ENCODE measurements around the gene D2HGDH.
"Not testable (repeated sequence)": the region's sequence is repeated elsewhere in the genome, so short reads cannot be mapped to it uniquely, and the experiment has no call there.

The D2HGDH gene

DNA sequence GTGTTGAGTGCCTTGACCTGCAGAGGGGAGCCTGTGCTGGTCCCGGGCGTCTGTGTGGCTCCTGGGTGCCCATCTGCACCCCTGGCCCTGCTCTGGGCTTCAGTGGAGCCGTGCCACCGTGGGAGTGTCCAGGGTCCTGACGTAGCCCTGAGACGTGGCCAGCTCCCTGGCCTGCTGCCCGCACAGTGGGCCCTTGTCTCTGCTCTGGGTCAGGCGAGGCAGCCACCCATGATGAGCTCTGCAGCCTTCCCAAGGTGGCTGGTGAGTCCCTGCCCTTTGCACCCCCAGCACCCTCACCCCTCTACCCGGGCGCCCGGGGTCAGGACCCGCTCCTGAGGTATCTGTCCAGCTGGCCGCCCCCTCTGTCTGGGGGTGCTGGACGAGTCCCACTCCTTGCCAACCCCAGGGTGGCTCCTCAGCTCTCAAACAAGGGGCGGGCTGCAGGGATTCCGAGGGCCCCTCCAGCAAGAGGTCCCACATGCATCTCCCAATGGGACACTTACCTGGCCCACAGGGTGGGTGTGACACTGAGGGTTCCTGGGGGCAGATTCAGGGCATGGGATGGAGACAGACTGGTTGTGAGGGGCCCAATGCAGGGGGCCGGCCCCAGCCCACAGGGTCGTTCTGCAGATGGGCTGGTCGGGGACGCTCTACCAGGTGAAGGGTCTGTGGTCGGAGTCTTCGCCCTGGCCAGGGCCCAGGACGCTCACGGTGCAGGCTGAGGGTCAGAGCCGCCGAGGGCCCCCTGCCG lies 76.9 kb downstream of the D2HGDH start:
- DNase-seq, result no peak

DNA sequence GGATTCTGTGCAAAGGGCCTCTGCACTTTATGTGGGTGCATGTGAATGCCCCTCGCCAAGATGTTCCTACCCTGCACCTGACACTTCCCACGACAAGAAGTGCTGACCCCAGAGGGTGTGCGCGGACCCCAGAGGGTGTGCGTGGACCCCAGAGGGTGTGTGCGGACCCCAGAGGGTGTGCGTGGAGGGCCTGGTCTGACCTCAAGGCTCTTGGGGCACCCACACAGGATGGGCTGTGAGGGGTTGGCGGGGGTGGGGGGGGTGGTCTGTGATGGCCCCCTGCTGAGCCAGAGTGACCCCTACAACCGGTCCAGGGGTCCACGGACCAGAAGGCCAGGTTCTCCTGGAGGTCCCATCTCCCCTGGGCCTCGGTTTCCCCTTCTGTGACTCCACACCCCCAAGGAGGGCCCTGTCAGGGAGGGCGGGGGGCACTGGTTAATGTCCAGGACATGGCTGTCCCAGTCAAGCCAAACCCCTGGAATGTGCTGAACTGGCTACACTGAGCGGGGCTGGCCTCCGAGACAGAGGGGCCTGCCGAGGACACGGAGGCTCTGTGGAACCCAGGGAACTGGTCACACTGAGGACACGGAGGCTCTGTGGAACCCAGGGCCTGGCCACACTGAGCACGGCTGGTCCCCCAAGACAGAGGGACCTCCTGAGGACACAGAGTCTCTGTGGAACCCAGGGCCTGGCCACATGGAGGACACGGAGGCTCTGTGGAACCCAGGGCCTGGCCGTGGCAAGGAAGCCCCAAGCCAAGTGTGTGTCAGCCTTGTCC lies 77.7 kb downstream of the D2HGDH start:
- DNase-seq, result no peak

DNA sequence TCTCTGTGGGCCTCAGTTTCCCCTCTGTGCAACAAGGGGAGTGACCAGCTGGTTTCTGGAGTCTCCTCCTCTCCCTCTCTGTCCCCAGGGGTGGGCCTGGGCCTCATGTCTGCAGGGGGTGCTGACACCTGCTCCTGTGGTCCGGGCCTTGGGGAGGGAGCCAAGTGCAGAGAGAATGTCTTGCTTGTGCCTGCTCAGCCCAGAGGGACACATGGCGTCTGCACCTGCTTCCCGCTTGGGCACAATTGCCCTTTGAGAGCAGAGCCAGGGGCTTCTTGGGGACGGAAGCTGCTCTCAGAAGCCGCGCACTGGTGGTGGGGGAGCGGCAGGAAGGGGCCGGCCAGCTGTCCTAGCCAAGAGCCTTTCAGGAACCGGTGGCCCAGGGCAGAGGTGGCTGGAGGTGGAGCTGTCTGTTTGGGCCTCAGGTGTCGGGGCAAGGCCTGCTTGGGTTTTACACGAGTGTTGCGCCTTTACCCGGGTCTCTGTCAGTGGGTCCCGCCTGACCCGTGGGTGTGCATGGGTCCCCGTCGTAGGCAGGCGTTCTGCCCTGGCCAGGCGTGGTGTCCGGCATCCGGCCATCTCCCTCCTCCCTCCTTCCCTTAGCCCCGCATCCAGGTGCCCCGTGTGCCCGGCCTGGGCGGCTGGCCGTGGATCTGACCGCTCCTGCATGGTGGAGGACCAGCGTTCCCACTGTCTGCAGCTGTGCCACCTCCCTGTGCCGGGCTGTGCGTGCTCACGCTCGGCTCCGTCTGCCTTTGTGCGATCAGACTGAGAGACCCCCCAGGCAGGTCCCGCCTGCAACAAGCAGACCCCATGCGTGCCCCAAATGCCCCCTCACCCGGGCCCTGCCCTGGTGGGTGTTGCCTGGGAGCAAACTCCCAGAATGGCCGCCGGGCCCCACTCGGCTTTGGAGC lies 78.6 kb downstream of the D2HGDH start:
- DNase-seq, result no peak

DNA sequence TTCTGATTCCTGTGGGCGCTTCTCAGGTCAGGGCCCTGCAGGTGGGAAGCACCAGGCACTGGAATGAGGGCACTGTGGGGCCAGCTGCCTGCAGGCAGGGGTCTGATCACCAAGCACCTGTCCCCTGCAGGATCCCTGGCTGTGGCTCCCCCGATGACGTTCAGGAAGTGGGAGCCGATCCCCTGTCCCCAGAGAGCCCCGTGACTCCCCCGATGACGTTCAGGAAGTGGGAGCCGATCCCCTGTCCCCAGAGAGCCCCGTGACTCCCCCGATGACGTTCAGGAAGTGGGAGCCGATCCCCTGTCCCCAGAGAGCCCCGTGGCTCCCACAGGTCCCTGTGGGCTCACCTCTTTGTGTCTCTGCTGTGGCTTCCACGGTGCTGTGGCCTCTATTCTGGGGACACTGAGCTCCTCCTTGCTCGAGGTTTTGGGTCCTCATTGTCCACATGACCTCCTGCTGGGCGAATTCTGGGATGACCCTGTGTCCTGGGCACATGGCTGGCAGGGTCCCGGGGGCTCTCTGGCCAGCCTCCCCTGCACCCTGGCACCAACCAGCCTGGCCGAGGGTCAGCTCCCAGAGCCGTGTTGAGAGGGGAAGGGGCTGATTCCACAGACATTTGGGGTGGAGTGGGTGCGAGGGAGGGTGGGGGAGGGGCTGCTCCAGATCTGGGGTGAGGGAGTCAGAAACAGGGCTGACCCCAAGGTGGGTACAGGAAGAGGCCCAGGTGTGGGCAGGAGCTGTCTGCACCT lies 79.4 kb downstream of the D2HGDH start:
- DNase-seq, result no peak

DNA sequence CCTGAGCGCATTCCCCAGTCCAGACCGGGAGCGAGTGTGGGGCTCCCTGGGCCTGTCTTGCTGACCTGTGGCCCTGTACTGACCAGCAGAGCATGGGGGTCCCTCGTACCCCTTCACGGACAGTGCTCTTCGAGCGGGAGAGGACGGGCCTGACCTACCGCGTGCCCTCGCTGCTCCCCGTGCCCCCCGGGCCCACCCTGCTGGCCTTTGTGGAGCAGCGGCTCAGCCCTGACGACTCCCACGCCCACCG lies 79.9 kb downstream of the D2HGDH start:
- no peak for DNase-seq

DNA sequence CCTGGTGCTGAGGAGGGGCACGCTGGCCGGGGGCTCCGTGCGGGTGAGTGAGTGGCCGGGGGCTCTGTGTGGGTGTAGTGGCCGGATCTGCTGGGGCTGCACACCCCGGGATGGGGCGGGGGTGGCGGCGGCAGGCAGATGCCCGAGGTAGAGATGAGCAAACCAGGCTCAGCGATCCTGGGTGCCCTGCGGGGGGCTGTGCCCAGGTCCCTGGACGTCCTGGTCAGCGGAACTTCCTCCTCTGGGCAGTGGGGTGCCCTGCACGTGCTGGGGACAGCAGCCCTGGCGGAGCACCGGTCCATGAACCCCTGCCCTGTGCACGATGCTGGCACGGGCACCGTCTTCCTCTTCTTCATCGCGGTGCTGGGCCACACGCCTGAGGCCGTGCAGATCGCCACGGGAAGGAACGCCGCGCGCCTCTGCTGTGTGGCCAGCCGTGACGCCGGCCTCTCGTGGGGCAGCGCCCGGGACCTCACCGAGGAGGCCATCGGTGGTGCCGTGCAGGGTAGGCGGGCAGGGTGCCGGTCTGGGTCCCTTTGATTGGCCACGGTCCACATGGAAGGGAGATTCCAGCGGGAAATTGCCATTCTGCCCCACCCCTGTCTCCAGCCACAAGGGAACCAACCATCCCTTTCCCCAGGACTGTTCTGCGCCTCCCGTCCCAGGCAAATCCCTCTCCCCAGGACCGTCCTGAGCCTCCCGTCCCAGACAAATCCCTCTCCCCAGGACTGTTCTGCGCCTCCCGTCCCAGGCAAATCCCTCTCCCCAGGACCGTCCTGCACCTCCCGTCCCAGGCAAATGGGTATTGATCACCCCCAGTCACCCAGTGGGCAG lies 80.4 kb downstream of the D2HGDH start:
- DNase-seq, result no peak

DNA sequence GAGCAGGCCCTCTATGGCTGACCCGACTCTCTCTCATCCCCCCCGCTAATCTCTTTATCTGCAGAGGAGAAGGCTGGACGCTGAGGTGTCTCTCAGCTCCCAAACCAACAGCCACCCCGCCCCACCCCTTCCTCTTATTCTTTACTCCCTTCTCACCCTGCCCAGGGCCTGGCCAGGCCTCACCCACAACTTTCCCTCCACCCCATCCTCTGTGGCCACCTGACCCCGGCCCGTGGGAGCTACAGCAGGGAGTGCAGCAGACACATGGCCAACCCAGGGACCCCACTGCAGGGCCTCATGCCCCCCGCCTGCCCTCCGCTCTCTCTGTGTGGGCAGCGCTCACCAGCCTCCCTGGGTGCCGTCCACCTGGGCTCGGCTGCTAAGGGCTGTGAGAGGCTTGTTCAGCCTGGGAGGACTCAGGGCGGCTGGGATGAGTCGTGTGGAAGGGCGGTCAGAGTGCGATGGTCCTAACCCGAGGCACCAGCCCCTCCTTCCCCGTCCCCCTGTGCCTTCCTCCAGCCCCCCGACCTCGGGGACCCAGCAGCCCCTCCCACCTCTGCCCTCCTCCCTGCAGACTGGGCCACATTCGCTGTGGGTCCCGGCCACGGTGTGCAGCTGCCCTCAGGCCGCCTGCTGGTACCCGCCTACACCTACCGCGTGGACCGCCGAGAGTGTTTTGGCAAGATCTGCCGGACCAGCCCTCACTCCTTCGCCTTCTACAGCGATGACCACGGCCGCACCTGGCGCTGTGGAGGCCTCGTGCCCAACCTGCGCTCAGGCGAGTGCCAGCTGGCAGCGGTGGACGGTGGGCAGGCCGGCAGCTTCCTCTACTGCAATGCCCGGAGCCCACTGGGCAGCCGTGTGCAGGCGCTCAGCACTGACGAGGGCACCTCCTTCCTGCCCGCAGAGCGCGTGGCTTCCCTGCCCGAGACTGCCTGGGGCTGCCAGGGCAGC lies 81.3 kb downstream of the D2HGDH start:
- DNase-seq, result no peak

DNA sequence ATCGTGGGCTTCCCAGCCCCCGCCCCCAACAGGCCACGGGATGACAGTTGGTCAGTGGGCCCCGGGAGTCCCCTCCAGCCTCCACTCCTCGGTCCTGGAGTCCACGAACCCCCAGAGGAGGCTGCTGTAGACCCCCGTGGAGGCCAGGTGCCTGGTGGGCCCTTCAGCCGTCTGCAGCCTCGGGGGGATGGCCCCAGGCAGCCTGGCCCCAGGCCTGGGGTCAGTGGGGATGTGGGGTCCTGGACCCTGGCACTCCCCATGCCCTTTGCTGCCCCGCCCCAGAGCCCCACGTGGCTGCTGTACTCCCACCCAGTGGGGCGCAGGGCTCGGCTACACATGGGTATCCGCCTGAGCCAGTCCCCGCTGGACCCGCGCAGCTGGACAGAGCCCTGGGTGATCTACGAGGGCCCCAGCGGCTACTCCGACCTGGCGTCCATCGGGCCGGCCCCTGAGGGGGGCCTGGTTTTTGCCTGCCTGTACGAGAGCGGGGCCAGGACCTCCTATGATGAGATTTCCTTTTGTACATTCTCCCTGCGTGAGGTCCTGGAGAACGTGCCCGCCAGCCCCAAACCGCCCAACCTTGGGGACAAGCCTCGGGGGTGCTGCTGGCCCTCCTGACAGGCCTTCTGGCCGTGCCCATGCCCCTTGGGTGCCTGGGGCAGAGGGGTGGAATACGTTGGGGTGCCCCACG lies 82.1 kb downstream of the D2HGDH start:
- no peak for DNase-seq

DNA sequence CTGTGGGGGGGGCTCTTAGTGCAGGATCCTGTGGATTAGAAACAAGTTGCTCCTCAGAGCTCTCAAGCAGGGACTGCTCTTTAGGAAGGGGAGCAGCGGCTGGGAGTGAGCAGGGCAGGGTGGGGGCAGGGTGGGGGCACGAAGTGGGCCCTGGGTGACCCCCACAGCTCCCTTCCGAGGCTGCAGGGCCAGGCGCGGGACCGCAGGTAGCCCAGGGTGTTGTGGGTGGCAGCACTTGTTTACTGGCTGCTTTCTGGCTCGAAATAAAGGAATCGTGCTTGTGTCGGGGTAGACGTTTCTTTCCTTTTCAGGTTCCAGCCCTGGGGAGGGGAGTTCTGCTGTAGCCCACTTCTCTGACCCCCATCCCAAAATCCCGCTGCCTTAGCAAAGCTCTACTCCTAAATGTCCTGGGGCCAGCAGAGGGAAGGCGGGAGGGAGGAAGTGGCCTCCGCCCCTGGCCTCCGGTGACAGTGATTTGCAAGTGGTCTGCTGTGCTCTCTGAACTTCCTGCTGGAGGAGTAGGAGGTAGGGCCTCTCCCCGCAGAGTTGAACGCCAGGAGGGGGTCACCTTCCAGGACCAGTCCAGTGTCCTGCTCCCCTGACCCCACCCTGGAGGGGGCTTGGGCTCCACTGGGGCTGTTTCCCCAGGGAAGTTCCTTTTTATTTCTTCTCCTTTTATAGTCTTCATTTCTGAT lies 82.8 kb downstream of the D2HGDH start:
- no peak for DNase-seq

DNA sequence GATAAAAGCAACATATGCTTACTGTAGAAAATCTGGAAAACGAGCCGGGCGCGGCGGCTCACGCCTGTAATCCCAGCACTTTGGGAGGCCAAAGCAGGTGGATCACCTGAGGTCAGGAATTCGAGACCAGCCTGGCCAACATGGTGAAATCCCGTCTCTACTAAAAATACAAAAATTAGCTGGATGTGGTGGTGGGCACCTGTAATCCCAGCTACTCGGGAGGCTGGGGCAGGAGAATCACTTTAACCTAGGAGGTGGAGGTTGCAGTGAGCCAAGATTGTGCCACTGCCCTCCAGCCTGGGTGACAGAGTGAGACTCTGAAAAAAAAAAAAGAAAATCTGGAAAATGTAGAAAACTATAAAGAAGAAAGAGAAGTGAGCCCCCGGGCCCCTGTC lies 83.4 kb downstream of the D2HGDH start:
- DNase-seq, result not testable (repeated sequence)
